KG1 (cell line): ENCODE results near the gene BLVRB.
"Not testable (repeated sequence)": the region's sequence is repeated elsewhere in the genome, so short reads cannot be mapped to it uniquely, and the experiment has no call there.

Experiments
- DNase-seq: peaks from one replicate; lab custom pipeline; 2025; lab: John Stamatoyannopoulos, UW

The BLVRB gene

GRCh38 chr19:40465557-40466218, at the start of gene BLVRB:
BLVRB (minus strand) TSS chr19:40465745; CDS start chr19:40465688, 57 bp downstream.
- DNase-seq: peak; percentile 94

- no peak for DNase-seq
These were observed 48.3 kb upstream of the BLVRB start for GRCh38 chr19:40513741-40514315.

GRCh38 chr19:40513345-40513678, 47.8 kb upstream of the BLVRB start:
- no peak for DNase-seq

- no peak for DNase-seq
These were observed 47.2 kb upstream of the BLVRB start for GRCh38 chr19:40512473-40513344.

GRCh38 chr19:40512110-40512472, 46.5 kb upstream of the BLVRB start:
- no peak for DNase-seq

GRCh38 chr19:40511487-40511886, 45.9 kb upstream of the BLVRB start:
- DNase-seq: no peak

- no peak for DNase-seq
These were observed 45.1 kb upstream of the BLVRB start for GRCh38 chr19:40510526-40511115.

GRCh38 chr19:40508739-40509260, 43.3 kb upstream of the BLVRB start:
- no peak for DNase-seq

- DNase-seq: no peak
These were observed 42.3 kb upstream of the BLVRB start for GRCh38 chr19:40507892-40508291.

- no peak for DNase-seq
These were observed 40.6 kb upstream of the BLVRB start for GRCh38 chr19:40506099-40506498.

GRCh38 chr19:40503320-40503695, 37.8 kb upstream of the BLVRB start:
- DNase-seq: no peak

GRCh38 chr19:40502647-40503319, 37.2 kb upstream of the BLVRB start:
- DNase-seq: no peak

GRCh38 chr19:40502081-40502480, 36.5 kb upstream of the BLVRB start:
- DNase-seq: no peak

- no peak for DNase-seq
These were observed 36.1 kb upstream of the BLVRB start for GRCh38 chr19:40501599-40501998.

GRCh38 chr19:40500678-40501530, 35.4 kb upstream of the BLVRB start:
- not testable (repeated sequence) for DNase-seq

- DNase-seq: no peak
These were observed 33.8 kb upstream of the BLVRB start for GRCh38 chr19:40499320-40499719.

- no peak for DNase-seq
These were observed 31.7 kb upstream of the BLVRB start for GRCh38 chr19:40497214-40497613.

GRCh38 chr19:40494191-40494838, 28.8 kb upstream of the BLVRB start:
- DNase-seq: no peak

- no peak for DNase-seq
These were observed 28.2 kb upstream of the BLVRB start for GRCh38 chr19:40493778-40494177.

- DNase-seq: no peak
These were observed 26.7 kb upstream of the BLVRB start for GRCh38 chr19:40492274-40492673.

- DNase-seq: no peak
These were observed 24.3 kb upstream of the BLVRB start for GRCh38 chr19:40489882-40490230.
